Keratinocyte (primary cell): Measurements from ENCODE around the gene CST4.
"Not testable (repeated sequence)": the region's sequence is repeated elsewhere in the genome, so short reads cannot be mapped to it uniquely, and the experiment has no call there.

Experiments used
- CTCF ChIP-seq, 3 experiments: IDR thresholded peaks in 1 of 3; conservative IDR thresholded peaks in 1 of 3; optimal IDR thresholded peaks in 1 of 3; 2 replicates in 2 of 3; 3 replicates in 1 of 3; pipeline versions ENCODE3 to v1.5.1; 2011; ENCODE audit warnings: low read length in 3 of 3, mild to moderate bottlenecking in 3 of 3, moderate library complexity in 2 of 3, control low read depth in 1 of 3, inconsistent platforms in 1 of 3; ENCODE audit not compliant: insufficient read depth in 2 of 3; ENCODE audit errors: extremely low read depth in 1 of 3
- EZH2 ChIP-seq: IDR thresholded peaks from one replicate; pipeline ENCODE4 v1.6.1; 2012; ENCODE audit warnings: inconsistent platforms, mild to moderate bottlenecking, low read length, moderate library complexity

- TF ChIP-seq CTCF (optimal IDR thresholded peaks at IDR 0.05 in 1 of 3, IDR thresholded peaks at IDR 0.05 in 1 of 3, conservative IDR thresholded peaks at IDR 0.05 in 1 of 3; ENCODE audit: extremely low read depth in 1 of 3, insufficient read depth in 2 of 3, low read length in 3 of 3); EZH2: not testable (repeated sequence)
Observed at GRCh38 chr20:23635768-23636090, 53.1 kb downstream of the CST4 start.
